ENCODE measurements around the gene ECSCR. TPM values are rescaled to one million over a fixed set of nuclear protein-coding genes. Genes with fewer than 3 reads are reported as not detected.
"Not testable (repeated sequence)": the region's sequence is repeated elsewhere in the genome, so short reads cannot be mapped to it uniquely, and the experiment has no call there.

ECSCR gene
- total RNA-seq, 1 experiment from 2014 or later: 0.36 TPM

- CTCF ChIA-PET: no interaction called here
- ATAC-seq (no peak), DNase-seq (no peak)
- H3K4me2 ChIP-seq (ENCODE audit: low read length): no peak overlapping the region
- H3F3A ChIP-seq (ENCODE audit: low read length, unreplicated experiment): no peaks in the 10 kb centered on the region
- H4K20me1 ChIP-seq (ENCODE audit: low read length): no peaks in the 10 kb centered on the region
- H3K27me3 ChIP-seq (ENCODE audit: low read length): no peaks in the 10 kb centered on the region
- no peaks in the 10 kb centered on the region for H3K36me3 ChIP-seq (ENCODE audit: low read depth, low read length)
- TF ChIP-seq EZH2phosphoT487 (IDR thresholded peaks at IDR 0.05; ENCODE audit: borderline replicate concordance, low read length) (no peak), CTCF (conservative IDR thresholded peaks at IDR 0.05; ENCODE audit: low read depth, low read length) (no peak), EZH2 (IDR thresholded peaks at IDR 0.05; ENCODE audit: low read length, unreplicated experiment) (no peak)
- POLR2A ChIA-PET (ENCODE audit: unreplicated experiment): interaction anchor here (0.5 kb wide), 1 partner anchor 28 kb away, joined by 3 read pairs; the partner anchor contains the start of gene DNAJC18
- H3K27ac ChIP-seq (ENCODE audit: low read length): no peak overlapping the region
- no peaks in the 10 kb centered on the region for H3K9me3 ChIP-seq (ENCODE audit: low read length)
- H3K4me1 ChIP-seq (ENCODE audit: insufficient read depth, low read length): no peaks in the 10 kb centered on the region
- no peak overlapping the region for H3K9ac ChIP-seq (ENCODE audit: low read length)
- no peaks in the 10 kb centered on the region for H3K79me2 ChIP-seq (ENCODE audit: low read length)
- H2AFZ ChIP-seq (ENCODE audit: low read length): no peak overlapping the region
- H3K9me2 ChIP-seq (replicated peaks; ENCODE audit: low read length): no peaks in the 10 kb centered on the region
- no TSS peak for BruUV-seq (replicated peaks)
- intact Hi-C loops (cut with micrococcal nuclease): no loop called here
- no peak overlapping the region for H3K4me3 ChIP-seq (ENCODE audit: low read length)
Measured at GRCh38 chr5:139410993-139411828, 51.3 kb downstream of the ECSCR start.

- POLR2A ChIA-PET (ENCODE audit: unreplicated experiment): interaction anchor here (0.5 kb wide), 1 partner anchor 142 kb away, joined by 4 read pairs; no protein-coding TSS in a partner anchor
- ATAC-seq (no peak), DNase-seq (no peak)
- Histone ChIP-seq H3K4me1 (ENCODE audit: insufficient read depth, low read length) (no peaks in the 10 kb centered on the region), H3K36me3 (ENCODE audit: low read depth, low read length) (no peaks in the 10 kb centered on the region), H3K27me3 (ENCODE audit: low read length) (no peaks in the 10 kb centered on the region), H3K79me2 (ENCODE audit: low read length) (no peaks in the 10 kb centered on the region), H3K4me3 (ENCODE audit: low read length) (no peak overlapping the region), H4K20me1 (ENCODE audit: low read length) (no peaks in the 10 kb centered on the region), H2AFZ (ENCODE audit: low read length) (no peak overlapping the region), H3K9me3 (ENCODE audit: low read length) (no peaks in the 10 kb centered on the region), H3K9me2 (replicated peaks; ENCODE audit: low read length) (no peaks in the 10 kb centered on the region), H3F3A (ENCODE audit: low read length, unreplicated experiment) (no peaks in the 10 kb centered on the region), H3K9ac (ENCODE audit: low read length) (no peak overlapping the region), H3K27ac (ENCODE audit: low read length) (no peak overlapping the region), H3K4me2 (ENCODE audit: low read length) (no peak overlapping the region)
- BruUV-seq (replicated peaks): no TSS peak
- TF ChIP-seq CTCF (conservative IDR thresholded peaks at IDR 0.05; ENCODE audit: low read depth, low read length) (no peak), EZH2phosphoT487 (IDR thresholded peaks at IDR 0.05; ENCODE audit: borderline replicate concordance, low read length) (no peak)
- intact Hi-C loops (cut with micrococcal nuclease): no loop called here
- CTCF ChIA-PET: interaction anchor here (0.6 kb wide), 1 partner anchor 1780 kb away, joined by 3 read pairs; no protein-coding TSS in a partner anchor
Measured at GRCh38 chr5:139410121-139410992, 52.2 kb downstream of the ECSCR start.

- H3K27me3 ChIP-seq (ENCODE audit: low read length); H3K27ac ChIP-seq (ENCODE audit: low read length); H3K79me2 ChIP-seq (ENCODE audit: low read length); H3K4me3 ChIP-seq (ENCODE audit: low read length); DNase-seq; BruUV-seq (replicated peaks); H3K9me2 ChIP-seq (replicated peaks; ENCODE audit: low read length); ATAC-seq; POLR2A ChIA-PET (ENCODE audit: unreplicated experiment); H3K9ac ChIP-seq (ENCODE audit: low read length); CTCF ChIA-PET; intact Hi-C loops (cut with micrococcal nuclease); H3K36me3 ChIP-seq (ENCODE audit: low read depth, low read length); H3F3A ChIP-seq (ENCODE audit: low read length, unreplicated experiment); H4K20me1 ChIP-seq (ENCODE audit: low read length); H3K4me2 ChIP-seq (ENCODE audit: low read length); H2AFZ ChIP-seq (ENCODE audit: low read length); H3K4me1 ChIP-seq (ENCODE audit: insufficient read depth, low read length); H3K9me3 ChIP-seq (ENCODE audit: low read length): not testable (repeated sequence)
Measured at GRCh38 chr5:139409116-139409515, 53.4 kb downstream of the ECSCR start.
